ENCODE measurements around the gene WIPF1. TPM values are rescaled to one million over a fixed set of nuclear protein-coding genes. Genes with fewer than 3 reads are reported as not detected.

Gene WIPF1
- total RNA-seq, 1 donor from 2014 or later: 19.3 TPM

GRCh38 chr2:174632841-174633622 is 35.4 kb upstream of the WIPF1 start:
- H3K4me3 Mint-ChIP-seq (ENCODE audit: unreplicated experiment): no peak overlapping the region

DNA sequence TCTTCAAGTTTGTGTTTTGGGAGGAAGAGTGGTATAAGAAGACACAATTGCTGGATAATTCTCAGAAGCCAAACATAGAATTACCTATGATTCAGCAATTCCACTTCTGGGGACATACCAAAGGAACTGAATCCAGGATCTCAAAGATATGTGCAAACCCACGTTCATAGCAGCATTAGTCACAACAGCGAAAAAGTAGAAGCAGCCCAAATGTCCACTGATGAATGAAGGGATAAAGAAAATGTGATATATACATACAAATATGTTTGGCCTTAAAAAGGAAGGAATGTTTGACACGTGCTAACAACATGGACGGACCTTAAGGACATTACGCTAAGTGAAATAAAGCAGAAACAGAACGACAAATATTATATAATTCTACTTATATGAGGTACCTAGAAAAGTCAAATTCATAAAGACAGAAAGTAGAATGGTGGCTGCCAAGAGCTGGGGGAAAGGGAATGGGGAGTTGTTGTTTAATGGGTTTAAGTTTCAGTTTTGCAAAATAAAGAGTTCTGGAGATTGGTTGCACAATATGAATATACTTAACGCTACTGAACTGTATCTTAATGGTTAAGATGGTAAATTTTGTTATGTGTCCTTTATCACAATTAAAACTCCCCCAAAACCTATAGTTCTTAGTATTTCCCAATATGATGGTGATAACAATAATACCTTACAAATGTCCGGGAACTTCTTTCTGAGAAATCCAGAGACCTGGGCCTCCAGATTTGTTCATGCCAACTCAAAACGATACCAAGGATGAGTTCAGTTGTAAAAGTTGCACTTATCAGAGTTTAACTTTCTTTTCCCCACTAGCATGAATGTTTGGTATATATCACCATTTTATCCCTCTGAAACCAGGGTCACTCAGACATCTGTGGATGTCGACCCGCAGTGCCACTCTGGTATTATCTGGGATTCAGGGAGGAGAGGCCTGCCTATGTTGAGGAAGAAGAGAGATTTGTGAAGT is 33.7 kb upstream of the WIPF1 start:
- FAIRE-seq (peak; percentile 43), DNase-seq (ENCODE audit: low read depth) (peak; percentile 96)
- Mint-ChIP-seq H3K36me3 (ENCODE audit: low read depth, unreplicated experiment) (peaks cover 7% of the 10 kb centered on the region), H3K4me3 (ENCODE audit: unreplicated experiment) (peak overlapping the region; percentile 2), H3K9me3 (ENCODE audit: unreplicated experiment) (no peaks in the 10 kb centered on the region), H3K4me1 (ENCODE audit: low read depth, unreplicated experiment) (peaks cover 41% of the 10 kb centered on the region), H3K27ac (ENCODE audit: unreplicated experiment) (peak overlapping the region; percentile 91), H3K27me3 (ENCODE audit: low read depth, unreplicated experiment) (no peaks in the 10 kb centered on the region)
- Histone ChIP-seq H2AFZ (ENCODE audit: low read depth, low read length) (no peak overlapping the region), H3K9ac (ENCODE audit: low read length) (no peak overlapping the region), H3K36me3 (ENCODE audit: insufficient read depth, low read length) (no peaks in the 10 kb centered on the region), H3K4me2 (ENCODE audit: low read length) (peak overlapping the region; percentile 31), H3K4me1 (ENCODE audit: insufficient read depth, low read length) (peaks cover 11% of the 10 kb centered on the region), H3K27ac (ENCODE audit: low read depth, low read length) (peak overlapping the region; percentile 35), H3K4me3 (ENCODE audit: insufficient read depth, low read depth, low read length) (no peak overlapping the region), H4K20me1 (ENCODE audit: insufficient read depth, low read length) (no peaks in the 10 kb centered on the region), H3K79me2 (ENCODE audit: insufficient read depth, low read length) (no peaks in the 10 kb centered on the region), H3K9me3 (ENCODE audit: insufficient read depth, low read depth, low read length) (no peaks in the 10 kb centered on the region), H3K27me3 (ENCODE audit: insufficient read depth, low read length) (no peaks in the 10 kb centered on the region)
- TF ChIP-seq EZH2 (IDR thresholded peaks at IDR 0.05; ENCODE audit: insufficient read depth, low read length): no peak
- TF ChIP-seq, protein P1, sequence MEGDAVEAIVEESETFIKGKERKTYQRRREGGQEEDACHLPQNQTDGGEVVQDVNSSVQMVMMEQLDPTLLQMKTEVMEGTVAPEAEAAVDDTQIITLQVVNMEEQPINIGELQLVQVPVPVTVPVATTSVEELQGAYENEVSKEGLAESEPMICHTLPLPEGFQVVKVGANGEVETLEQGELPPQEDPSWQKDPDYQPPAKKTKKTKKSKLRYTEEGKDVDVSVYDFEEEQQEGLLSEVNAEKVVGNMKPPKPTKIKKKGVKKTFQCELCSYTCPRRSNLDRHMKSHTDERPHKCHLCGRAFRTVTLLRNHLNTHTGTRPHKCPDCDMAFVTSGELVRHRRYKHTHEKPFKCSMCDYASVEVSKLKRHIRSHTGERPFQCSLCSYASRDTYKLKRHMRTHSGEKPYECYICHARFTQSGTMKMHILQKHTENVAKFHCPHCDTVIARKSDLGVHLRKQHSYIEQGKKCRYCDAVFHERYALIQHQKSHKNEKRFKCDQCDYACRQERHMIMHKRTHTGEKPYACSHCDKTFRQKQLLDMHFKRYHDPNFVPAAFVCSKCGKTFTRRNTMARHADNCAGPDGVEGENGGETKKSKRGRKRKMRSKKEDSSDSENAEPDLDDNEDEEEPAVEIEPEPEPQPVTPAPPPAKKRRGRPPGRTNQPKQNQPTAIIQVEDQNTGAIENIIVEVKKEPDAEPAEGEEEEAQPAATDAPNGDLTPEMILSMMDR (IDR thresholded peaks at IDR 0.05; ENCODE audit: insufficient read depth, low read depth, low read length): no peak

More at GRCh38 chr2:174632841-174633622, 35.4 kb upstream of the WIPF1 start:
- H3K27me3 Mint-ChIP-seq (ENCODE audit: low read depth, unreplicated experiment): no peaks in the 10 kb centered on the region
- Histone ChIP-seq H2AFZ (ENCODE audit: low read depth, low read length) (no peak overlapping the region), H3K9ac (ENCODE audit: low read length) (no peak overlapping the region), H3K4me3 (ENCODE audit: insufficient read depth, low read depth, low read length) (no peak overlapping the region), H3K4me1 (ENCODE audit: insufficient read depth, low read length) (peaks cover 14% of the 10 kb centered on the region), H4K20me1 (ENCODE audit: insufficient read depth, low read length) (no peaks in the 10 kb centered on the region), H3K4me2 (ENCODE audit: low read length) (no peak overlapping the region), H3K79me2 (ENCODE audit: insufficient read depth, low read length) (no peaks in the 10 kb centered on the region), H3K36me3 (ENCODE audit: insufficient read depth, low read length) (no peaks in the 10 kb centered on the region), H3K27me3 (ENCODE audit: insufficient read depth, low read length) (no peaks in the 10 kb centered on the region), H3K9me3 (ENCODE audit: insufficient read depth, low read depth, low read length) (no peaks in the 10 kb centered on the region), H3K27ac (ENCODE audit: low read depth, low read length) (no peak overlapping the region)
- H3K9me3 Mint-ChIP-seq (ENCODE audit: unreplicated experiment): no peaks in the 10 kb centered on the region
- DNase-seq (ENCODE audit: low read depth) (no peak), FAIRE-seq (no peak)
- no peak for TF ChIP-seq EZH2 (IDR thresholded peaks at IDR 0.05; ENCODE audit: insufficient read depth, low read length)
- TF ChIP-seq, protein P1 (IDR thresholded peaks at IDR 0.05; ENCODE audit: insufficient read depth, low read depth, low read length): no peak
- H3K27ac Mint-ChIP-seq (ENCODE audit: unreplicated experiment): peak overlapping the region; percentile 45
- peaks cover 4% of the 10 kb centered on the region for H3K36me3 Mint-ChIP-seq (ENCODE audit: low read depth, unreplicated experiment)
- peaks cover 41% of the 10 kb centered on the region for H3K4me1 Mint-ChIP-seq (ENCODE audit: low read depth, unreplicated experiment)

Data from astrocyte (in vitro differentiated cells and primary cell).